ENCODE data around the gene RIPK1. TPM values are rescaled to one million over a fixed set of nuclear protein-coding genes. Genes with fewer than 3 reads are reported as not detected.

RIPK1 gene
- total and polyA plus RNA-seq, 10 of the 15 experiments (the other 5 are each of a cell fraction or from before 2014, with no cell fraction given) = 1.6 to 11.2 (median 6.3) TPM

- RAD21 ChIA-PET (ENCODE audit: unreplicated experiment) = no interaction called here
- no peak for DNase-seq (ENCODE audit: low read depth, low spot score)
Observed at GRCh38 chr6:3073382-3073781, 5.1 kb downstream of the RIPK1 start.

More at GRCh38 chr6:3073382-3073781, 5.1 kb downstream of the RIPK1 start:
- H3K4me3 ChIP-seq = no peak overlapping the region
- H3K9ac ChIP-seq (ENCODE audit: control insufficient read depth, insufficient read depth, low read length) = no peak overlapping the region
- peaks cover 0 to 10% of the 10 kb centered on the region in 2 experiments; a peak in 3 of 4 replicates for H3K36me3 ChIP-seq (ENCODE audit: control insufficient read depth in 2 of 2, insufficient read depth in 2 of 2, low read length in 1 of 2)
- no peaks in the 10 kb centered on the region for H4K20me1 ChIP-seq (ENCODE audit: control insufficient read depth, insufficient read depth)
- intact Hi-C loops (cut with micrococcal nuclease; ENCODE audit: unreplicated experiment) = no loop called here
- POLR2A ChIA-PET = interaction anchor here (0.5 to 1.4 kb wide), 3 partner anchors 84 to 1694 kb away, joined by 3 to 8 read pairs (median 5); no protein-coding TSS in a partner anchor
- no peak for ATAC-seq
- peaks cover 14% of the 10 kb centered on the region for H3K79me2 ChIP-seq (ENCODE audit: control insufficient read depth, insufficient read depth, low read length)
- no TSS peak for BruUV-seq (replicated peaks)
- peaks cover 4% of the 10 kb centered on the region; the same call in 1 of the 2 replicates for H3K4me1 ChIP-seq (ENCODE audit: control insufficient read depth, insufficient read depth, low read length)
- H3K27ac ChIP-seq (ENCODE audit: control insufficient read depth, insufficient read depth) = no peak overlapping the region
- SMC1A ChIA-PET (ENCODE audit: uncharacterized antibody, unreplicated experiment) = interaction anchor here (1.0 kb wide), 1 partner anchor 136 kb away, joined by 3 read pairs; no protein-coding TSS in a partner anchor
- H2AFZ ChIP-seq (ENCODE audit: control insufficient read depth, low read depth, low read length) = no peak overlapping the region
- no peaks in the 10 kb centered on the region; the same call in 2 of the 3 replicates for H3K9me3 ChIP-seq (replicated peaks; ENCODE audit: control insufficient read depth, insufficient read depth, low read length)
- WGBS (ENCODE audit: insufficient coverage, insufficient replicate concordance, low lambda C conversion rate, missing lambda C conversion rate) = over 99% methylated on average over 11 of the region's 11 CpGs
- FAIRE-seq = no peak
- no peaks in the 10 kb centered on the region for H3K27me3 ChIP-seq (replicated peaks in 1 of 2; ENCODE audit: control insufficient read depth in 2 of 2, insufficient read depth in 2 of 2, low read length in 1 of 2)
- TF ChIP-seq ZBTB11 (CRISPR knock-in tag; IDR thresholded peaks at IDR 0.05) = no peak
- no peak overlapping the region for H3K4me2 ChIP-seq (ENCODE audit: control insufficient read depth, insufficient read depth)
- in situ Hi-C loops (cut with MboI) = no loop called here
- CTCF ChIA-PET = no interaction called here

Data from GM12878 (cell line).